HepG2 (cell line): ENCODE results near the gene SCGB2B2. TPM values are rescaled to one million over a fixed set of nuclear protein-coding genes. Genes with fewer than 3 reads are reported as not detected.

Experiments used
- FOXK2 ChIP-seq: fragments of 450-650 bp; IDR thresholded peaks from 2 replicates; pipeline ENCODE4 v1.6.1; 2016
- HDAC2 ChIP-seq: sonication (generic); formaldehyde crosslinking; IDR thresholded peaks from 2 replicates; pipeline ENCODE4 v1.4.0; 2020; ENCODE audit warnings: missing genetic modification reagents
- HIVEP1 ChIP-seq: sonication (generic); formaldehyde crosslinking; IDR thresholded peaks from 2 replicates; pipeline ENCODE4 v1.4.0; 2020; ENCODE audit warnings: mild to moderate bottlenecking, missing genetic modification reagents
- HNRNPK ChIP-seq: fragments of 200-400 bp; formaldehyde crosslinking; IDR thresholded peaks from 2 replicates; pipeline ENCODE4 v1.6.1; 2018; ENCODE audit warnings: low read length, low read depth, moderate library complexity, mild to moderate bottlenecking; ENCODE audit not compliant: poor library complexity, severe bottlenecking
- IRF1 ChIP-seq: sonication (generic); formaldehyde crosslinking; IDR thresholded peaks from 2 replicates; pipeline ENCODE4 v1.4.0; 2020; ENCODE audit warnings: low read depth, mild to moderate bottlenecking, missing genetic modification reagents
- KAT8 ChIP-seq: IDR thresholded peaks from 2 replicates; pipeline ENCODE4 v1.6.1; 2016; ENCODE audit warnings: missing genetic modification reagents, missing compliant biosample characterization
- MTF1 ChIP-seq: sonication (generic); formaldehyde crosslinking; IDR thresholded peaks from 2 replicates; pipeline ENCODE4 v1.5.0; 2020; ENCODE audit warnings: missing genetic modification reagents
- SALL1 ChIP-seq: sonication (generic); formaldehyde crosslinking; IDR thresholded peaks from 2 replicates; pipeline ENCODE4 v1.8.0; 2022; ENCODE audit warnings: mild to moderate bottlenecking, missing genetic modification reagents
- SYNCRIP ChIP-seq: fragments of 200-400 bp; formaldehyde crosslinking; IDR thresholded peaks from 2 replicates; pipeline ENCODE4 v1.6.1; 2018; ENCODE audit warnings: mild to moderate bottlenecking, low read depth, low read length; ENCODE audit not compliant: insufficient read depth
- ZFP41 ChIP-seq: sonication (generic); formaldehyde crosslinking; IDR thresholded peaks from 2 replicates; pipeline ENCODE4 v1.4.0; 2020; ENCODE audit warnings: mild to moderate bottlenecking, missing genetic modification reagents, borderline replicate concordance
- ZNF335 ChIP-seq: sonication (generic); formaldehyde crosslinking; IDR thresholded peaks from 2 replicates; pipeline ENCODE4 v1.4.0; 2020; ENCODE audit warnings: missing genetic modification reagents
- ZNF589 ChIP-seq: sonication (generic); formaldehyde crosslinking; conservative IDR thresholded peaks from 2 replicates; pipeline ENCODE4 v1.8.0; 2022; ENCODE audit warnings: mild to moderate bottlenecking, moderate library complexity, missing genetic modification reagents
- ZSCAN25 ChIP-seq: sonication (generic); formaldehyde crosslinking; IDR thresholded peaks from 2 replicates; pipeline ENCODE4 v1.8.0; 2022; ENCODE audit warnings: mild to moderate bottlenecking, missing genetic modification reagents
- polyA plus RNA-seq, 8 experiments: library from polyadenylated mRNA; depleted of rRNA in 3 of 8; stranded (reverse) in 7 of 8; unstranded in 1 of 8; fragments of >200 nt; fragmentation: Illumina TruSeq in 4 of 8; extraction: Trizol in 4 of 8; gene quantifications; 2 replicates each; pipeline versions ENCODE4 v1.2.1 to v1.2.3, GENCODE V29; 2011 to 2016; ENCODE audit warnings: low read depth in 4 of 8, missing spikeins in 1 of 8, mixed read lengths in 1 of 8; ENCODE audit not compliant: insufficient read depth in 1 of 8
- total RNA-seq, 5 experiments: library from RNA; depleted of rRNA; stranded (reverse); fragments of >200 nt; fragmentation: Illumina TruSeq; extraction: Trizol; gene quantifications; 2 replicates each; pipeline ENCODE4 v1.2.3, GENCODE V29; 2016; ENCODE audit warnings: low read depth in 1 of 5
- TF ChIP-seq, protein P1 (sequence below): sonication (generic); formaldehyde crosslinking; IDR thresholded peaks from 2 replicates; pipeline ENCODE4 v1.4.0; 2020; ENCODE audit warnings: missing genetic modification reagents; ENCODE audit errors: not compliant biosample characterization
- TF ChIP-seq, protein P2 (sequence below), 2 experiments: IDR thresholded peaks; 2 replicates each; pipeline ENCODE4 v1.6.1; 2011 to 2012; ENCODE audit warnings: low read length in 2 of 2, borderline replicate concordance in 1 of 2, low read depth in 1 of 2, mild to moderate bottlenecking in 1 of 2, moderate library complexity in 1 of 2
- TF ChIP-seq, protein P3 (sequence below): sonication (generic); formaldehyde crosslinking; IDR thresholded peaks from 2 replicates; pipeline ENCODE4 v1.5.0; 2020; ENCODE audit warnings: missing genetic modification reagents
- TF ChIP-seq, protein P4 (sequence below): IDR thresholded peaks from 2 replicates; pipeline ENCODE4 v1.6.1; 2016; ENCODE audit warnings: missing compliant biosample characterization, missing genetic modification reagents, borderline replicate concordance
- TF ChIP-seq, protein P5 (sequence below): fragments of 450-650 bp; IDR thresholded peaks from 2 replicates; pipeline ENCODE4 v1.6.1; 2016
- TF ChIP-seq, protein P6 (sequence below): sonication (generic); formaldehyde crosslinking; conservative IDR thresholded peaks from 2 replicates; pipeline ENCODE4 v1.8.0; 2022; ENCODE audit warnings: mild to moderate bottlenecking, moderate library complexity, missing genetic modification reagents

The SCGB2B2 gene
- total and polyA plus RNA-seq, 2 of the 13 experiments (the other 11 are each of a cell fraction or from before 2014, with no cell fraction given): 0.03 TPM; not detected in 1

- TF ChIP-seq, protein P1, sequence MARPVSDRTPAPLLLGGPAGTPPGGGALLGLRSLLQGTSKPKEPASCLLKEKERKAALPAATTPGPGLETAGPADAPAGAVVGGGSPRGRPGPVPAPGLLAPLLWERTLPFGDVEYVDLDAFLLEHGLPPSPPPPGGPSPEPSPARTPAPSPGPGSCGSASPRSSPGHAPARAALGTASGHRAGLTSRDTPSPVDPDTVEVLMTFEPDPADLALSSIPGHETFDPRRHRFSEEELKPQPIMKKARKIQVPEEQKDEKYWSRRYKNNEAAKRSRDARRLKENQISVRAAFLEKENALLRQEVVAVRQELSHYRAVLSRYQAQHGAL (CRISPR knock-in tag): no peak
- TF ChIP-seq ZFP41 (CRISPR knock-in tag) (no peak), IRF1 (CRISPR knock-in tag) (no peak), MTF1 (no peak), SALL1 (CRISPR knock-in tag) (peak; percentile 59; the same call in 1 of the 2 replicates), ZNF335 (CRISPR knock-in tag) (no peak), ZNF589 (CRISPR knock-in tag) (no peak), HIVEP1 (no peak), KAT8 (CRISPR knock-in tag) (peak; percentile 91), HNRNPK (no peak), FOXK2 (peak; percentile 71; the same call in 1 of the 2 replicates), SYNCRIP (no peak), HDAC2 (CRISPR knock-in tag) (peak; percentile 75; the same call in 1 of the 2 replicates), ZSCAN25 (no peak)
- TF ChIP-seq, protein P2, sequence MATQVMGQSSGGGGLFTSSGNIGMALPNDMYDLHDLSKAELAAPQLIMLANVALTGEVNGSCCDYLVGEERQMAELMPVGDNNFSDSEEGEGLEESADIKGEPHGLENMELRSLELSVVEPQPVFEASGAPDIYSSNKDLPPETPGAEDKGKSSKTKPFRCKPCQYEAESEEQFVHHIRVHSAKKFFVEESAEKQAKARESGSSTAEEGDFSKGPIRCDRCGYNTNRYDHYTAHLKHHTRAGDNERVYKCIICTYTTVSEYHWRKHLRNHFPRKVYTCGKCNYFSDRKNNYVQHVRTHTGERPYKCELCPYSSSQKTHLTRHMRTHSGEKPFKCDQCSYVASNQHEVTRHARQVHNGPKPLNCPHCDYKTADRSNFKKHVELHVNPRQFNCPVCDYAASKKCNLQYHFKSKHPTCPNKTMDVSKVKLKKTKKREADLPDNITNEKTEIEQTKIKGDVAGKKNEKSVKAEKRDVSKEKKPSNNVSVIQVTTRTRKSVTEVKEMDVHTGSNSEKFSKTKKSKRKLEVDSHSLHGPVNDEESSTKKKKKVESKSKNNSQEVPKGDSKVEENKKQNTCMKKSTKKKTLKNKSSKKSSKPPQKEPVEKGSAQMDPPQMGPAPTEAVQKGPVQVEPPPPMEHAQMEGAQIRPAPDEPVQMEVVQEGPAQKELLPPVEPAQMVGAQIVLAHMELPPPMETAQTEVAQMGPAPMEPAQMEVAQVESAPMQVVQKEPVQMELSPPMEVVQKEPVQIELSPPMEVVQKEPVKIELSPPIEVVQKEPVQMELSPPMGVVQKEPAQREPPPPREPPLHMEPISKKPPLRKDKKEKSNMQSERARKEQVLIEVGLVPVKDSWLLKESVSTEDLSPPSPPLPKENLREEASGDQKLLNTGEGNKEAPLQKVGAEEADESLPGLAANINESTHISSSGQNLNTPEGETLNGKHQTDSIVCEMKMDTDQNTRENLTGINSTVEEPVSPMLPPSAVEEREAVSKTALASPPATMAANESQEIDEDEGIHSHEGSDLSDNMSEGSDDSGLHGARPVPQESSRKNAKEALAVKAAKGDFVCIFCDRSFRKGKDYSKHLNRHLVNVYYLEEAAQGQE (IDR thresholded peaks at IDR 0.05; ENCODE audit: borderline replicate concordance in 1 of 2, low read depth in 1 of 2, low read length in 2 of 2): no peak
- TF ChIP-seq, protein P3, sequence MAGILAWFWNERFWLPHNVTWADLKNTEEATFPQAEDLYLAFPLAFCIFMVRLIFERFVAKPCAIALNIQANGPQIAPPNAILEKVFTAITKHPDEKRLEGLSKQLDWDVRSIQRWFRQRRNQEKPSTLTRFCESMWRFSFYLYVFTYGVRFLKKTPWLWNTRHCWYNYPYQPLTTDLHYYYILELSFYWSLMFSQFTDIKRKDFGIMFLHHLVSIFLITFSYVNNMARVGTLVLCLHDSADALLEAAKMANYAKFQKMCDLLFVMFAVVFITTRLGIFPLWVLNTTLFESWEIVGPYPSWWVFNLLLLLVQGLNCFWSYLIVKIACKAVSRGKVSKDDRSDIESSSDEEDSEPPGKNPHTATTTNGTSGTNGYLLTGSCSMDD (CRISPR knock-in tag): no peak
- TF ChIP-seq, protein P4, sequence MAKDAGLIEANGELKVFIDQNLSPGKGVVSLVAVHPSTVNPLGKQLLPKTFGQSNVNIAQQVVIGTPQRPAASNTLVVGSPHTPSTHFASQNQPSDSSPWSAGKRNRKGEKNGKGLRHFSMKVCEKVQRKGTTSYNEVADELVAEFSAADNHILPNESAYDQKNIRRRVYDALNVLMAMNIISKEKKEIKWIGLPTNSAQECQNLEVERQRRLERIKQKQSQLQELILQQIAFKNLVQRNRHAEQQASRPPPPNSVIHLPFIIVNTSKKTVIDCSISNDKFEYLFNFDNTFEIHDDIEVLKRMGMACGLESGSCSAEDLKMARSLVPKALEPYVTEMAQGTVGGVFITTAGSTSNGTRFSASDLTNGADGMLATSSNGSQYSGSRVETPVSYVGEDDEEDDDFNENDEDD (CRISPR knock-in tag): no peak
- TF ChIP-seq, protein P5, sequence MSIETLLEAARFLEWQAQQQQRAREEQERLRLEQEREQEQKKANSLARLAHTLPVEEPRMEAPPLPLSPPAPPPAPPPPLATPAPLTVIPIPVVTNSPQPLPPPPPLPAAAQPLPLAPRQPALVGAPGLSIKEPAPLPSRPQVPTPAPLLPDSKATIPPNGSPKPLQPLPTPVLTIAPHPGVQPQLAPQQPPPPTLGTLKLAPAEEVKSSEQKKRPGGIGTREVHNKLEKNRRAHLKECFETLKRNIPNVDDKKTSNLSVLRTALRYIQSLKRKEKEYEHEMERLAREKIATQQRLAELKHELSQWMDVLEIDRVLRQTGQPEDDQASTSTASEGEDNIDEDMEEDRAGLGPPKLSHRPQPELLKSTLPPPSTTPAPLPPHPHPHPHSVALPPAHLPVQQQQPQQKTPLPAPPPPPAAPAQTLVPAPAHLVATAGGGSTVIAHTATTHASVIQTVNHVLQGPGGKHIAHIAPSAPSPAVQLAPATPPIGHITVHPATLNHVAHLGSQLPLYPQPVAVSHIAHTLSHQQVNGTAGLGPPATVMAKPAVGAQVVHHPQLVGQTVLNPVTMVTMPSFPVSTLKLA: no peak
- TF ChIP-seq, protein P6, sequence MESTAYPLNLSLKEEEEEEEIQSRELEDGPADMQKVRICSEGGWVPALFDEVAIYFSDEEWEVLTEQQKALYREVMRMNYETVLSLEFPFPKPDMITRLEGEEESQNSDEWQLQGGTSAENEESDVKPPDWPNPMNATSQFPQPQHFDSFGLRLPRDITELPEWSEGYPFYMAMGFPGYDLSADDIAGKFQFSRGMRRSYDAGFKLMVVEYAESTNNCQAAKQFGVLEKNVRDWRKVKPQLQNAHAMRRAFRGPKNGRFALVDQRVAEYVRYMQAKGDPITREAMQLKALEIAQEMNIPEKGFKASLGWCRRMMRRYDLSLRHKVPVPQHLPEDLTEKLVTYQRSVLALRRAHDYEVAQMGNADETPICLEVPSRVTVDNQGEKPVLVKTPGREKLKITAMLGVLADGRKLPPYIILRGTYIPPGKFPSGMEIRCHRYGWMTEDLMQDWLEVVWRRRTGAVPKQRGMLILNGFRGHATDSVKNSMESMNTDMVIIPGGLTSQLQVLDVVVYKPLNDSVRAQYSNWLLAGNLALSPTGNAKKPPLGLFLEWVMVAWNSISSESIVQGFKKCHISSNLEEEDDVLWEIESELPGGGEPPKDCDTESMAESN: no peak
These were observed 3.4 kb downstream of the SCGB2B2 start (continued) for GRCh38 chr19:34673590-34673989.
